ENCODE results near the gene PPP1R27.

PPP1R27 gene

DNA sequence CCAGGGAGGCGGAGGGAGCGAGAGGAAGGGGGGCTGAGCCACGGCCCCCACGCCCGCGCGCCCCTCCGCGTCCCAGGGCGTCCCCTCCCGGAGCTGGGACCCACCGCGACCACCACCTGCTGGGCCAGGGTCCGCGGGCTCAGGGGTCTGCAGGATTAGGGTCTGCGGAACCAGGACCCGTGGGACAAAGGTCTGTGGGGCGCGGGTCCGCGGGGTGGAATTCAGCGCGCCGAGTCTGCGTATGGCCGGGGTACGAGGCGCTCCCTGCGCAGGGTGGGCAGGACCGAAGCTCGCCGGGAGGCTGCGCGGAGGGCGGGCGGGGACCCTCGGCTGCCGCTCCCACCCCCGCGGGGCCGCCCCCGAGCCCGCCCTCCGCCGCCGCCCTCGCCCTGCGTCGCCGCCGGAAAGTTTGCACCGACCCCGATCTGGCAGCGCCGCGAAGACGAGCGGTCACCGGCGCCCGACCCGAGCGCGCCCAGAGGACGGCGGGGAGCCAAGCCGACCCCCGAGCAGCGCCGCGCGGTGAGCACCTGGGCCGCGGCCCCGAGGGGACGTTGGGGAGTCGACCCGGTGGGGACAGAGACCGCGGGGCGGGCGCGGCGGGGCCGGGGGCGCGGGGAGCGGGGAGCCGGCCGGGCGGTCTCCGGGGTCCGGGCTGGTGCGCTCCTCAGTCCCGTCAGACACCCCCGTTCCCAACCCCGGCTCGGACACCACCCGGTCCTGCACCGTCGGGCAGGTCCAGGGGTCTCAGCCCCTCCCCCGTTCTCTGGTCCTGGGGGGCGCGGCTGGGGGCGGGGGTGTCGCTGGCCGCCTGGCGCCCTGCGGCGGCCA, 30.9 kb downstream of the PPP1R27 start, which contains the start of gene GCGR:
GCGR (plus strand) TSS at position 423 of the 831 bp plus-strand sequence. CDS start 4,869 bp downstream, outside the sequence.
- no peak for DNase-seq

- no peak for DNase-seq
These were observed 31.8 kb downstream of the PPP1R27 start for GRCh38 chr17:81802856-81803643.

GRCh38 chr17:81802048-81802758, 32.6 kb downstream of the PPP1R27 start:
- DNase-seq: no peak

DNA sequence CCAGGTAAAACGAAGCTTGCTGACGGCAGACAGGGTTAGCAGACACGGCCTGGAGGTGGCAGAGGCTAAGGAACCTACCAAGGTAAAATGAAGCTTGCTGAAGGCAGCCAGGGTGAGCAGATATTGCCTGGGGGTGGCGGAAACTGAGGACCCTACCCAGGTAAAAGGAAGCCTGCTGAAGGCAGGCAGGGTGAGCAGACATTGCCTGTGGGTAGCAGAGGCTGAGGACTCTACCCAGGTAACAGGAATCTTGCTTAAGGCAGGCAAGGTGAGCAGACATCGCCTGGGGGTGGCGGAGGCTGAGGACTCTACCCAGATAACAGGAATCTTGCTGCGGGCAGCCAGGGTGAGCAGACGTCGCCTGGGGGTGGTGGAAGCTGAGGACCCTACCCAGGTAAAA, 33.5 kb downstream of the PPP1R27 start:
- DNase-seq: no peak

DNA sequence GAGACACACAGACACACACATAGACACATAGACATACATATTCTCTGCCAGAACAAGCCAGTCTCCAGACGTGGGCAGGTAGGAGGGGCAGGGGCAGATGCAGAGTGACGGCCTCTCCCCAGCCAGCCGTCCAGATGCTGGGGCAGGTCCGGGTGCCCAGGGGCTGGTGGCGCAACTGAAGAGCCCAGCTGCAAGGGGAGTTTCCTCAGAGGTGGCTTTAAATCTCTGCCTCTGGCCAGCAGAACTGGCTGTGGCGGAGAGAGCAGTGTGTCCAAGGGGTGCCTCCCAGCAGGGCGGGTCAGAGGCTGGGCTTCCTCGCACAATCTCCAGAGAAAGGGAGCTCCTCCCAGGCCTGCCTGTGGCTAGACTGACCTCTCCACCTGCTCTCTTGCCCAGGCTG, 40.3 kb downstream of the PPP1R27 start:
- no peak for DNase-seq

DNA sequence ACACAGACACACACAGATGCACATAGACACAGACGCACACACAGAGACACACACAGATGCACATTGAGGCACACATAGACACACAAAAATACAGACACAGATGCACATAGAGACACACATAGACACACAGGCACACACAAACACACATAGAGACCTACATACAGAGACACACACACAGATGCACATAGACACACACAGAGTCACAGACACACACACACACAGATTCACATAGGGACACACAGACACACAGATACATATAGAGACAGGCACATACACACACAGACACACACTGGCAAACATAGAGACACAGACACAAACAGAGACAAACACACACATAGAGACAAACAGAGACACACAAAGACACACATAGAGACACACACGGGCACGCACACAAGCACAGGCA, 40.8 kb downstream of the PPP1R27 start:
- no peak for DNase-seq

DNA sequence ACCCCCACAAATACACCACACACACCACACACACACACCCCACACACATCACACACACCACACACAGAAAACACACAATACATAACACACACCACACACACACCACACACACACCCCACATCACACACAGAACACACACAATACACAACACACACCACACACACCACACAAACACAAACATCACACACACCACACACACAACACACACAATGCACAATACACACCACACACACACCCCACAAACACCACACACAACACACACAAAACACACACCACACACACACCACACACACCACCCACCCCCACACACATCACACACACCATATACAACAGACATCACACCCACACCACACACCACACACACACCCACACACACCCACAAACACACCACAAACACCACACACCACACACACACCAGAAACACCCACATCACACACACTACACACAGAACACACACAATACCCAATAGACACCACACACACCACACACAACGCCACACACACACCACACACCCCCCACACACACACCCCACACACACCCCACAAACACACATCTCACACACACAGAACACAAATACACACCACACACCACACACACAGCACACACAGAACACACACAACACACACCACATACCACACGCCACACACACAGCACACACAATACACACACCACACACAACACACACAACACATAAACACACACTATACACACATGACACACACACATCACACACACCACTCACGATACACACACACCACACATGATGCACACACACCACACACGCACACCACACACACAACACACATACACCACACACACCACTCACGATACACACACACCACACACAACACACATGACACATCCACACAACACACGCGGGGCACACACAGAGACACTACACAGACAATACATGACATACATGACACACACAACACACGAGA, 41.9 kb downstream of the PPP1R27 start:
- DNase-seq: no peak

Measured in 8988T (cell line).